Activated CD4-positive, alpha-beta T cell treated with anti-CD3 and anti-CD28 coated beads, Interleukin-2, amount 50 U/mL, for 1 hour (primary cell): Measurements from ENCODE around the gene KLHL35.
A peak's percentile ranks its signal among the peaks of the same experiment; 100 is the strongest.
"Not testable (repeated sequence)": the region's sequence is repeated elsewhere in the genome, so short reads cannot be mapped to it uniquely, and the experiment has no call there.

Source experiments
- DNase-seq: peaks from one replicate; pipeline ENCODE4 v3.0.0-alpha.2; 2020

The KLHL35 gene

DNA sequence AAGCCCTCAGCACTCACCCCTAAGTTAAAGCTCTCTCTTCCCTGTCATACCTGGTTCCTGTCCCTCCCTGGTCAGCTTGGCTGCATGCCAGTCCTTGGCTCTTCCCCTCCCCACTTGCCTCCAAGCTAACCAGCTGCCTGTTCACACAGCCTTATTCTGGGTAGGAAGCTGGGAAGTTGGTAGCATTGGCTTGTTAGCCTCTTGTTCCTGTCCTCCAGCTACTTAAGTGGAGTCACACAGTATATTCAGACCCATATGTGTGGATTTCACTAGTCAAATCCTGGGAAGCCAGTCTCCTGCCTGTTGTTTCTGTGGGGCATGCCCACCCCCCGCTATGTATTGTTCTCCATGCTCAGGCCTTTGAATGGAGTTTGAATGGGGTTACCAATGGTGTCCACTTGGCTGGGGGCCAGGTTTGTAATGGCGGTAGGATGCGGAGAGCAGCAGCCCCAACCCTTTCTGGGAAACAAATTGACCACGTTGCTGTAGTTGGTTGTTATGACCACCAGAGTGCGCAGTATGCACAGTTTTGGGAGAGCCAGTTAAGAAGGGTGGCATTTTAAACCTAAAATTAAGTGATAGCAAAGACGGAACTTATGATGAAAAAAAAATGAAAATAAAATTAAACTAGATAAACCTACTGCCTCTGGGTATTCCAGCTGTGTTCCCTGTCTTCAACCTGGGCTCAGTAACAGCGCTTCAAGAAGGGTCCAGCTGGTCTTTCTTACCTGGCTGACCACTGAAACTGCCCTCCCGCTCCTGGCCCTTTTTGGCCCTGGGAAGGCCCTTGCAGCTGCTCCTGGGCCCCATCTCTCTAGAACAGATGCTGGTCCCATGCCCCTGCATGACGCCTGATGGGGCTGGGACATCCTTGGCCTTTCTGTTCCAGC is 44.4 kb downstream of the KLHL35 start:
- peak; percentile 58 for DNase-seq

DNA sequence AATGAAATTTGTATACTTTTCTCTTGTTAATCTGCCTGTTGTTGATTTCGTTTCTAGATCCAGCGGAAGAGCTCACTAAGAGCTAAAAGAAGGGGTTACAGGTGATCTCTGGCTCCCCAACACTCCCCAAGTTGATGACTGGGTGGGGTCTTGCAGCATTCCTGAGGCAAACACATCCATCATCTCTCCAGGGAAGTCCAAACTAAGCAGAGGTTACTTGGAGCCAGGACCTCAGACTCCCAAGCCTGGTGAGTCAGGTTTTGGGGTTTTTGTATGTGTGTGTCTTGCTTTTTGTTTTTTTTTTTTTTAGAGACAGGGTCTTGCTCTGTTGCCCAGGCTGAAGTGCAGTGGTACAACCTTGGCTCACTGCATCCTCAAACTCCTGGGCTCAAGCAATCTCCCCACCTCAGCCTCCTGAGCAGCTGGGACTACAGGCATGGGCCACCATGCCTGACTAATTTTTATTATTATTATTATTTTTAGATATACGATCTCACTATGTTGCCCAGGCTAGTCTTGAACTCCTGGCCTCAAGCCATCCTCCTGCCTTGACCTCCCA is 45.2 kb downstream of the KLHL35 start:
- DNase-seq, result no peak

DNA sequence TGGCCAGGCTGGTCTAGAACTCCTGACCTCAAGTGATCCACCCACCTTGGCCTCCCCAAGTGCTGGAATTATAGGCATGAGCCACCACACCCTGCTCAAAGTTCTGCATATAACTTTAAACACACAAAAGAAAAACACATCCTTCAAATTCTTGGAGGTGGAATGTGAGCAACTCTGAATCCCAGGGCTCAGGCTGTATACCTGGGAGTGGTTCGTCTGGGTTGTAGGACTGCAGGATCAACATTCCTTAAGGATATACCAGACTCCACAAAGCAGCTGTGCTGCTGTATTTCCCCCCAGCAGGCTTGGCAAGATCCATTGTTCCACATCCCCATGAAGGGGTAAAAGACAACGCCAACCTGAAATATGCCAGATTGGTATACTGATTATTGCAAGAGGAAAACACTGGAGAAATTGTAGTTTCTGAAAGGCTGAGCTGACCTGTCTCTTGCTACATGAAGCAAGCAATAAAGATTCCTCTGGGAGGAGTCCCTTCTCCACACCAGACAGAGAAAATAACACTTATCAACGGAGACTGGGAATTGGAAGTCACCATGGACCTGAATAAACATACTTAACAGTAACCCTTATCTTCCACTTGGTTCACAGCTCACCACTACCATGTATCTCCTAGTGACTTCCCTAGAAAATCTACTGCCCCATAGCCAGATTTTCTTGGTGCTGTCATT is 45.9 kb downstream of the KLHL35 start:
- DNase-seq, result no peak

DNA sequence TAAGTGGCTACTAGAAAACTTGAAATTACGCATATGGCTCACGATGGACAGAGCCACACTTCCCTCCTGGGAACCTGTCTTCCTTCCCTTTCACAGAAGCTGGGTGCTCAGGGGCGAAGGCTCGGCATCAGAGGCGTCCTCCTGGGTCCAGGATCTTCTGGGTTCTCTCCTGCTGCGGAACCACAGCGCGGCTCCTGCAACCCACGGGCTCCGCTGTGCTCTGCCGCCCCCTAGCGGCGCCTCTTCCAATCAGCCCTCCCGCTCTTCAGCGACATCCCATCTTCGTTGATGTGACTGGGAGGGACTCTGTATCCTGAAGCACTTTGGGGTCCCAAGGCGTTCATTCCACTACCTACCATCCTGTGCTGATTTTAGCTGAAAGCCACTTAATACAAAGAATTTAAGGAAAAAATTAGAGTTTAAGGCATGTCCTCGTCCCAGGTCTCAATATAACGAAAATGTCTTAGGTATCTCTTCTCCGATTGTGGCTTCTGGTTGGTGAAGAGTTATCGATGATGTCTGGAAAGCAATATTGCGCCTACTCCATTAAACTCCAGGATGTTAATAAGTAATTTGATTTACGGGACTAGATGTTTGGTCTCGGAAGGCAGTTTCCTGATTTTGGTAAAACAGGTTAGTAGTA is 48.4 kb downstream of the KLHL35 start:
- DNase-seq, result peak; percentile 75

DNA sequence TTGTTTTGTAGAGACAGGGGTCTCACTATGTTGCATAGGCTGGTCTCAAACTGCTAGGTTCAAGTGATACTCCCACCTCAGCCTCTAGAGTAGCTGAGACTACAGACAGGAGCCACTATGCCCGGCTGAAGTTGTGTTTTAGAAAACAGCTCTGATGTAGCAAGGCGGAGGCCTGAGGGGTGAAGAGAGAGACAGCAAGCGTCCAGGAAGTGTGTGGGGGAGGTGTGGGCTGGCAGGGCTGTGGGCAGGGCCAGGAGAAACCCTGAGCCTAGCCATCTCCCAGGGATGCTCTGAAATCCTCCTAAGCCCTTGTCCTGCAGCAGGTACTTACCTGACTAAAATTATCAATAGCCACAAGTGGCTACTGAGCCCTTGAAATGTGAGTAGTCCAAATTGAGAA is 49.8 kb downstream of the KLHL35 start:
- DNase-seq, result no peak

DNA sequence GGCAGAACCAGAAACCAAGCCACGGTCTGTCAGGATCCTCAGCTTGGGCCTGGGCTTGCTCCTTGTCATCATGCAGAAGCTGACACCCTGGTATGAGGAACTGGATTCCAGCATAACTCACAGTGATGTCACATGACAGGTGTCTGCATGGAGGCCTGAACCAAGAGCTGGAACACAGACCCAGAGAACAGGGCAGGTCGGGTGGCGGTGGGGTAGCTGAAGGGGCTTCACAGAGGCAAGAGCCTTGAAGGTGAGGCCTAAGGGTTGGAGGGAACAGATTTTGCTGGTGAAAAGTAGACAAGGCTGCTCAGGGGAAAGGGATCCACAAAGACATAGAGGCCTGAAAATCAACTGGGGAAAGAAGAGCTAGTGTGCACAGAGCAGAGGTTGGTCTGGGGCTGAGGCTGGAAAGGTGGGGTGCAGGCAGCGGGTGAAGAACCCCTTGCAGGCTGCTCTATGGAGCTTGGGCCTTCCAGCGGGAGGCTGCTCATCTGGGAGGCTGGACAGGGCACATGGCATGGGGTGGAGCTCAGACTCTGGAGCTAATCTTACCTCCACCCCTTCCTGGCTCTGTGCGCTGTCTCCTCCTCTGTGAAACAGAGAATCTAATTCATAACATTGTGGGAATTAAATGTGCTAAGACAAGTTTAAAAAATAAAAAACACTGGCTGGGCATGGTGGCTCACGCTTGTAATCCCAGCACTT is 52.1 kb downstream of the KLHL35 start:
- DNase-seq, result no peak

DNA sequence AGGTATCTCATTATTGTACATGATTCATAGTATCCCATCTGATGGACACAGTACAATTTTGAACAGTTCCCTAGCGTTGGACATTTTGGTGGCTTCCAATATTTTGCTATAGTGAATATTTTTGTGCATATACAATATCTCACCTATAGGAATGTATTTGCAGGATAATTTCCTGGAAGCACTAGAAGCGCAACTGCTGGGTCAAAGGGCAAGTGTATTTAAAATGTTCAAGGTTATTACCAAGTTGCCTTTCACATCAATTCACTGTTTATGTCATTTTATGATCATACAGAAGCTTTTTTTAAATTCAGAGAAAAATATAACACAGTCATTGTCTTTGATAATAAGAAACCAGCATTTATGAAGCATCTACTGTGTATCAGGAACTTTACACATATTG is 52.8 kb downstream of the KLHL35 start:
- no peak for DNase-seq

DNA sequence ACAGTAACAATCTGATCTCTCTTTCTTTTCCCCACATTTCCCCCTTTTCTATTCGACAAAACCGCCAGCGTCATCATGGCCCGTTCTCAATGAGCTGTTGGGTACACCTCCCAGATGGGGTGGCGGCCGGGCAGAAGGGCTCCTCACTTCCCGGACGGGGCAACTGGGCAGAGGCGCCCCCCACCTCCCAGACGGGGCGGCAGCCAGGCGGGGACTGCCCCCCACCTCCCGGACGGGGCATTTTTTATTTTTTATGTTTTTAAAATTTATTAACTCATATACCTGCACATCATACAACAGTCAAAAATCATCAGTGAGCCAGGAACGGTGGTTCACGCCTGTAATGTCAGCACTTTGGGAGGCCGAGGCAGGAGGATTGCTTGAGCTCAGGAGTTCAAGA is 54.2 kb downstream of the KLHL35 start:
- not testable (repeated sequence) for DNase-seq

DNA sequence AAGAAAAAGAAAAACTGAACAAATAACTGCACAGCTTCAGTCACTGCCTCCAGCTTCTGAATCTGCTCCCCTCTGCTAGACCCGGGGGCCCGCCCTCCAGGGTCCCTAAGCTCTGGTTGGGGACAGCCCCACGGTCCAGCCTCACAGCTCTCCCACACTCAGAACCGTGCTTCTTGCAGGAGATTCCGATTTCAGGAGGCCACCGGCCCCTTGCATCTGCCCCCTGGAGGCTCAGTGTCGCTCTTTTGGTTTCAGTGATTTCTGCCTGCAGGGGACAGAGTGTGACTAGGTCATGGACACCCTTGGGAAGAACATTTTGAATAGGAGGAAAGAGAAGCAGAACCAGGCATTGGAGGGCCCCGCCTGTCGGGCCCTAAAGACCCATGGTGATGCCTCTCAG is 56.8 kb downstream of the KLHL35 start:
- no peak for DNase-seq

DNA sequence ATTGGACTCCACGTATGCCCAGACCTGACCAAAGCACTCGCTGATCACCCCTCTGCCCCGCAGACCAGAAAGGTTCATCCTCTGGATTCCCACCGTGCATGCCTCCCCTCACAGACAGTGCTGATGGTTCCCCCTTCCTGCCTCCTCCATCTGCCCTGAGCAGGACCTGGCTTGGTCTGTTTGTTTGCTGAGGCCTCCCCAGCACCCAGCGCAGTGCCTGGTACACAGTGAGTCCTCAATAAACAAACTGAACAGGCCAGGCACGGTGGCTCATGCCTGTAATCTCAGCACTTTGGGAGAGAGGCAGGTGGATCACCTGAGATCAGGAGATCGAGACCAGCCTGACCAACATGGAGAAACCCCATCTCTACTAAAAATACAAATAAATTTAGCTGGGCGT is 57.4 kb downstream of the KLHL35 start:
- DNase-seq, result no peak

DNA sequence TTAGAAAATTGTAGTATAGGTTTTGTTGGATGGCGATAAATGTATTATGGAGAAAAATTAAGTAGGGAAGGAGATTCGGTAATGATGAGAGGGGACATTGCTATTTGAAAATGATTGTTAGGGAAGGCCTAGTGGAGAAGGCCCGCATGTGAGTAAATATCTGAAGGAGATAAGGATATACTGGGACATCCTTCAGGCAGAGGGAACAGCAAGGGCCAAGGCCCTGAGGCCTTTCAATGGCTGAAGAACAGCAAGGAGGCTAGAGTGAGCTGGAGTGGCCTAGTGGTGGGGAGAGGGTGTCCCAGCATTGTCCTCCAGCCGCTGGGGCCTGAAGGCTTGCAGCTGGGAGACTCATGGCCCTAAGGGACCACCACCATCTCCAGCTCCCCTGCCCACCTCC is 58.4 kb downstream of the KLHL35 start:
- no peak for DNase-seq

DNA sequence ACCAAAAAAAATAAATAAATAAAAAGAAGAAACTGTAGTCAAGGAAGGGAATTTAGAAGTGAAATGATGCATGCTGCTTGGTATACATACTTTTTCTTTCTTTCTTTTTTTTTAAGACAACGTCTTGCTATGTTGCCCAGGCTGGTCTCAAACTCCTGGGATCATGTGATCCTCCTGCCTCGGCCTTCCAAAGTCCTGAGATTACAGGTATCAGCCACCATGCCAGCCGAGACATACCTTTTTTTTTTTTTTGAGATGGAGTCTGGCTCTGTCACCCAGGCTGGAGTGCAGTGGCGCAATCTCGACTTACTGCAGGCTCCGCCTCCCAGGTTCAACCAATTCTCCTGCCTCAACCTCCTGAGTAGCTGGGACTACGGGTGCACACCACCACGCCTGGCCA is 59.8 kb downstream of the KLHL35 start:
- DNase-seq, result no peak
